K562 (cell line): ENCODE results near the gene TM4SF18.

Experiments used
- HEY1 ChIP-seq: fragments of 250-450 bp; sonication (Bioruptor Pico); IDR thresholded peaks from 2 replicates; pipeline ENCODE4 v1.5.0; 2020; ENCODE audit warnings: mild to moderate bottlenecking, moderate library complexity, borderline replicate concordance
- KAT7 ChIP-seq: sonication (generic); formaldehyde crosslinking; IDR thresholded peaks from 2 replicates; pipeline ENCODE4 v1.8.0; 2022; ENCODE audit warnings: missing genetic modification reagents, mild to moderate bottlenecking, borderline replicate concordance
- TF ChIP-seq, protein P1 (sequence below), 3 experiments: IDR thresholded peaks in 2 of 3; conservative IDR thresholded peaks in 1 of 3; 2 replicates each; pipeline ENCODE4 v1.5.1; 2011 to 2012; ENCODE audit warnings: low read length in 3 of 3, mild to moderate bottlenecking in 3 of 3, control low read depth in 2 of 3, improper control_type of control experiment in 1 of 3, inconsistent platforms in 1 of 3, low read depth in 1 of 3, mixed read lengths in 1 of 3, moderate library complexity in 1 of 3; ENCODE audit not compliant: insufficient read depth in 2 of 3

DNA sequence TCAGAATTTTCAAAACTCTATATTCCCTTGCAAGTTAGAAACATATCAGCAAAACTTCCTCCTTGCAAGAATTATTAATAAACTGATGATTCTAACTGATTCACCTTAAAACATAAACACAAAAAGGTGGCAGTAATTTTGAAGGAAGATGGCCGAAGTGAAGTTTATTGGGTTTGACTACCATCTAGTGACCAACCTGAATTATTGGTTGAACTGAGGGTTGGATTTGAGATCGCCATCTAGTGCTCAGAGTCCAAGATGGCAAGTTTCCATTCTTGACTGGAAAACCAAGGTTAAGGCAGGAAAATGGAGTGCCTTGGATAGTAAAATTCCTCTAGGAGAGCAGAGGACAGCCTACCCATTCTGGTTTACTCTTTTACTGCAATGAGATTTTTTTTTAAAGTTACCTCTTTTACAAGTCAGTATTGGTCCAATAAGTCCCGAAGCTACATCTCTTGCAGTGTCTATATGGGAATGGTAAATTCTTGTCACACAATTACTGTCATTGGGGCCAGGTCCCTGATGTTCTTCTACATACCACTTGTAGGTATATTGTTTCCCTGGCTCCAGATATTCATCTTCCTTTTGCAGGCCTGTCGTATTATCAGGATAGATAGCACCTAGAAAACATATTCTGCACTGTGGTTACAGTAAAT lies 60.2 kb downstream of the TM4SF18 start:
- TF ChIP-seq KAT7 (CRISPR knock-in tag) (no peak), HEY1 (no peak)
- TF ChIP-seq, protein P1, sequence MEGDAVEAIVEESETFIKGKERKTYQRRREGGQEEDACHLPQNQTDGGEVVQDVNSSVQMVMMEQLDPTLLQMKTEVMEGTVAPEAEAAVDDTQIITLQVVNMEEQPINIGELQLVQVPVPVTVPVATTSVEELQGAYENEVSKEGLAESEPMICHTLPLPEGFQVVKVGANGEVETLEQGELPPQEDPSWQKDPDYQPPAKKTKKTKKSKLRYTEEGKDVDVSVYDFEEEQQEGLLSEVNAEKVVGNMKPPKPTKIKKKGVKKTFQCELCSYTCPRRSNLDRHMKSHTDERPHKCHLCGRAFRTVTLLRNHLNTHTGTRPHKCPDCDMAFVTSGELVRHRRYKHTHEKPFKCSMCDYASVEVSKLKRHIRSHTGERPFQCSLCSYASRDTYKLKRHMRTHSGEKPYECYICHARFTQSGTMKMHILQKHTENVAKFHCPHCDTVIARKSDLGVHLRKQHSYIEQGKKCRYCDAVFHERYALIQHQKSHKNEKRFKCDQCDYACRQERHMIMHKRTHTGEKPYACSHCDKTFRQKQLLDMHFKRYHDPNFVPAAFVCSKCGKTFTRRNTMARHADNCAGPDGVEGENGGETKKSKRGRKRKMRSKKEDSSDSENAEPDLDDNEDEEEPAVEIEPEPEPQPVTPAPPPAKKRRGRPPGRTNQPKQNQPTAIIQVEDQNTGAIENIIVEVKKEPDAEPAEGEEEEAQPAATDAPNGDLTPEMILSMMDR (IDR thresholded peaks at IDR 0.05 in 2 of 3, conservative IDR thresholded peaks at IDR 0.05 in 1 of 3; ENCODE audit: insufficient read depth in 2 of 3, low read depth in 1 of 3, low read length in 3 of 3): peak; percentile 94 to 100 (median 99)
